ACHN (cell line): ENCODE results near the gene ADAMTS14.

Experiments
- DNase-seq: peaks from one replicate; pipeline ENCODE4 v3.0.0-alpha.2; 2015
- in situ Hi-C: cut with HindIII; loops from 2 replicates; pipeline ENCODE4 v1.10.0; 2017; ENCODE audit warnings: low sequenced_read_pairs, low pct_ligation_motif_present, low pct_unique_long_range_greater_than_20kb

Gene ADAMTS14

GRCh38 chr10:70773461-70773860, 101.2 kb downstream of the ADAMTS14 start:
- no peak for DNase-seq
- in situ Hi-C loops, result no loop called here

- DNase-seq, result no peak
- in situ Hi-C loops, result no loop called here
These were observed 101.9 kb downstream of the ADAMTS14 start for GRCh38 chr10:70773965-70774809.

GRCh38 chr10:70774810-70775678, 102.7 kb downstream of the ADAMTS14 start:
- DNase-seq, result no peak
- in situ Hi-C loops, result no loop called here

GRCh38 chr10:70775679-70776454, 103.6 kb downstream of the ADAMTS14 start:
- in situ Hi-C loops, result no loop called here
- no peak for DNase-seq

GRCh38 chr10:70776455-70777005, 104.2 kb downstream of the ADAMTS14 start:
- in situ Hi-C loops, result no loop called here
- no peak for DNase-seq

GRCh38 chr10:70777063-70777875, 105.0 kb downstream of the ADAMTS14 start:
- in situ Hi-C loops, result no loop called here
- no peak for DNase-seq

- DNase-seq, result no peak
- in situ Hi-C loops, result no loop called here
These were observed 106.1 kb downstream of the ADAMTS14 start for GRCh38 chr10:70778267-70778924.

- in situ Hi-C loops, result no loop called here
- DNase-seq, result no peak
These were observed 106.8 kb downstream of the ADAMTS14 start for GRCh38 chr10:70779088-70779487.

GRCh38 chr10:70779511-70780369, 107.4 kb downstream of the ADAMTS14 start:
- in situ Hi-C loops, result no loop called here
- no peak for DNase-seq

- DNase-seq, result no peak
- in situ Hi-C loops, result no loop called here
These were observed 108.1 kb downstream of the ADAMTS14 start for GRCh38 chr10:70780370-70780760.

- no peak for DNase-seq
- in situ Hi-C loops, result no loop called here
These were observed 108.5 kb downstream of the ADAMTS14 start for GRCh38 chr10:70780772-70781171.

GRCh38 chr10:70781461-70782051, 109.2 kb downstream of the ADAMTS14 start:
- in situ Hi-C loops, result no loop called here
- DNase-seq, result no peak

GRCh38 chr10:70782086-70782745, 109.9 kb downstream of the ADAMTS14 start:
- in situ Hi-C loops, result no loop called here
- DNase-seq, result no peak

GRCh38 chr10:70782746-70783680, 110.7 kb downstream of the ADAMTS14 start:
- no peak for DNase-seq
- in situ Hi-C loops, result no loop called here

GRCh38 chr10:70784016-70784415, 111.7 kb downstream of the ADAMTS14 start:
- DNase-seq, result no peak
- in situ Hi-C loops, result no loop called here
